Measurements from ENCODE around the gene NHEJ1. TPM values are rescaled to one million over a fixed set of nuclear protein-coding genes. Genes with fewer than 3 reads are reported as not detected.
A peak's percentile ranks its signal among the peaks of the same experiment; 100 is the strongest.

The NHEJ1 gene
- total RNA-seq, 2 experiments from 2014 or later: 18.1 to 20.3 TPM

DNA sequence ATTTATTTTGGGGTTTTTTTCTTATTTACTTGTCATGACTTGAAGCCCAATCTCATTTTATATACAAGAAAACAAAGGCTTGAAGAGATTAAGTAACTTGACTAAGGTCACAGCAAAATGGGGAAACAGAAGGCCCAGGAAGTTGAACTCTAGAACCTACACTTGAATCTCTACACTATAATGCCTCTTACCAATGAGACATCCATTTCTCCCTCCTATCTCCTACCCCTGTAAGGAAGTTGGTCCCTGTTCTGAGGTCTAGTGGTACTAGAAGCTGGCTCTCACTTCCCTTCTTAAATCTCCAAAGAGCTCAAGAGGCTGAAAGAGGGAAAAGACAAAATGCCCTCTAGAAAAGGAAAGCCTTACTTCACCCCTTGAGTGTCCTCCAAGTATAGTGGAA is 74.4 kb downstream of the NHEJ1 start:
- H3K4me3 Mint-ChIP-seq: no peak overlapping the region
- ChIA-PET POLR2A (no interaction called here), CTCF (interaction anchor here (0.5 to 2.4 kb wide), 4 partner anchors 18 to 125 kb away, joined by 3 to 5 read pairs (median 4); no protein-coding TSS in a partner anchor)
- no peaks in the 10 kb centered on the region for H3K9me3 Mint-ChIP-seq
- peaks cover 12% of the 10 kb centered on the region for H3K4me1 Mint-ChIP-seq
- no peaks in the 10 kb centered on the region for H3K27me3 Mint-ChIP-seq
- H3K36me3 Mint-ChIP-seq (ENCODE audit: low read depth): no peaks in the 10 kb centered on the region
- no peak for DNase-seq
- no peak overlapping the region for H3K27ac Mint-ChIP-seq

DNA sequence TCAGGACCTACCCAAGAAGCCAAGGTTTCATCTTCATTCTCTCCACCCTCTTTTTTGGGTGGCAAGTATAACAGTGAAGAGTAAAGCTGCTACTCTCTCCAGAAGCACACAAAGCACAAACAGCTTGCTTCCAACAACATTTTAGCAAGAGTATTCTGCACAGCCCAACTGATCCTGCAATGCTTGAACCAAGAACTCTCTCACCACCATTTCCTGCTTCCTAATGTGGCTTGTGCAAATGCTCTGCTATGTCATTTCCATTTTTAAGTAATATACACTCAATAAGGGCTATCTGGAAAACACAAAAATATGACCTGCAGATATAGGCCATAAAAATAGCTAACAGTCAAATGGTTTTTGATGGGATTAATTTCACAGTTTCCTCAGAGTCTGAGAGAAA is 75.8 kb downstream of the NHEJ1 start:
- no peak for DNase-seq
- H3K27ac Mint-ChIP-seq: no peak overlapping the region
- ChIA-PET POLR2A (no interaction called here), CTCF (interaction anchor here (0.5 to 2.4 kb wide), 6 partner anchors 11 to 136 kb away, joined by 3 to 5 read pairs (median 3); no protein-coding TSS in a partner anchor)
- no peak overlapping the region for H3K4me3 Mint-ChIP-seq
- no peaks in the 10 kb centered on the region for H3K36me3 Mint-ChIP-seq (ENCODE audit: low read depth)
- peaks cover 12% of the 10 kb centered on the region for H3K4me1 Mint-ChIP-seq
- no peaks in the 10 kb centered on the region for H3K9me3 Mint-ChIP-seq
- H3K27me3 Mint-ChIP-seq: no peaks in the 10 kb centered on the region

DNA sequence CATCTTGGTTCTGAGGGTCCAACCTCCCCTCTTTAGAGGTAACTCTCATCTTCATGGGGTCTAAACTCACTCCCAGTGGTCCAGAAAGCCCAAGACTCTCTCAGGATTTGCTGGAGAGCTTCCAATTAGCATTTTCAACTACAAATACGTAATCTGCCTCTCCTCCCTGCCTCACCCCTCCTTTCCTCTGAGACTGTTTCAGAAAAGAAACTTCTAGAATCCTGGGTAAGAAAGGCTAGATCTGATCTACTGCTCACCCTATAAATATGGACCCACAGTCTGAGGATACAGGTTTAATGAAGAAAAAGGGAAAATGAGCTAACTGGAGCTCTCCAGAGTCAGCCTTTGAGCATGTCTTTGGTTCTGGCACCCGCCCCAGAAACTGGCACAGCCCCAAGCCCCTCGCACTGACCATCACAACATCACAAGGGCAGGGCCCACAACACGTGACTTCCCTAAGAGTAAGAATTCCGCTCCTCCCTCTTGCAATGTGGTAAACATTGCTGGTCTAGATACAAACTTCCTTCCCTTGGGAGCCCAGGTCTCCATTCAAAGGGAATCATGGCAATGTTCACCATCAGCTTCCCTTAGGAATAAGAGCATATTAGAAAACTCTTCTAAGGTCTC is 78.2 kb downstream of the NHEJ1 start:
- peaks cover 12% of the 10 kb centered on the region for H3K4me1 Mint-ChIP-seq
- H3K9me3 Mint-ChIP-seq: no peaks in the 10 kb centered on the region
- ChIA-PET POLR2A (interaction anchor here (0.6 kb wide), 1 partner anchor 400 kb away, joined by 3 read pairs; no protein-coding TSS in a partner anchor), CTCF (interaction anchor here (1.3 kb wide), 1 partner anchor 9 kb away, joined by 3 read pairs; no protein-coding TSS in a partner anchor)
- no peaks in the 10 kb centered on the region for H3K27me3 Mint-ChIP-seq
- no peaks in the 10 kb centered on the region for H3K36me3 Mint-ChIP-seq (ENCODE audit: low read depth)
- no peak overlapping the region for H3K4me3 Mint-ChIP-seq
- DNase-seq: no peak
- H3K27ac Mint-ChIP-seq: no peak overlapping the region

DNA sequence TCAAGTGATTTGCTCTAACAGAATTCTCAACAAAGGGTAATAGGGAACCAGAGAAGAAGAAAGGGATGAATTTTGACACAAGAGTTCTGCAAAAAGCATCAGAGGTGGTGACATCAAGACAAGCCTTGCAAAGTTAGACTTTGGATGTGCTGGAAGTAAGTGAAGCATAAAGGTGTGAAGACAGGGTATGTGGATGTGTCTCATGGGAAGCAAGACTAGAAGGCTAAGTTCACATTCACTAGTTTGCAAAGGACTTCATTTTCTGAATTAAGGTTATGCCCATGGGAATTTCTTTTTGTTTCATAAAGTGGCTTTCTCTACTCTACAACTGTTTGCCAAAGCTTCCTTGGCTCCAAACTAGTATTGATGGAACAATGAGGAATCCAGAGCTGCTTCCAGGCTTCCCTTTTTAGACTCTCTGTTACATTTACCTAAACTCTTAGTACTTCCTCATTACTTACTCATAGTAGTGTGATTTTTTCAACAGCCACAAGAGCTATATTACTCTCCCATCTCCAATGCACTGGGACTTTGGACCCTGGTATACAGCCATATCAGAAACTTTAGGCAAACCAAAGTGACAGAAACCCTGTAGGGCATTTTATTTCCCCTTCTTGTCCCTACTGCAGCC is 78.8 kb downstream of the NHEJ1 start:
- DNase-seq: no peak
- POLR2A ChIA-PET: interaction anchor here (0.6 kb wide), 1 partner anchor 400 kb away, joined by 3 read pairs; no protein-coding TSS in a partner anchor
- no peaks in the 10 kb centered on the region for H3K27me3 Mint-ChIP-seq
- H3K9me3 Mint-ChIP-seq: no peaks in the 10 kb centered on the region
- no peak overlapping the region for H3K27ac Mint-ChIP-seq
- H3K4me3 Mint-ChIP-seq: no peak overlapping the region
- CTCF ChIA-PET: interaction anchor here (1.3 kb wide), 1 partner anchor 9 kb away, joined by 3 read pairs; no protein-coding TSS in a partner anchor
- peaks cover 3% of the 10 kb centered on the region for H3K36me3 Mint-ChIP-seq (ENCODE audit: low read depth)
- peaks cover 12% of the 10 kb centered on the region for H3K4me1 Mint-ChIP-seq

DNA sequence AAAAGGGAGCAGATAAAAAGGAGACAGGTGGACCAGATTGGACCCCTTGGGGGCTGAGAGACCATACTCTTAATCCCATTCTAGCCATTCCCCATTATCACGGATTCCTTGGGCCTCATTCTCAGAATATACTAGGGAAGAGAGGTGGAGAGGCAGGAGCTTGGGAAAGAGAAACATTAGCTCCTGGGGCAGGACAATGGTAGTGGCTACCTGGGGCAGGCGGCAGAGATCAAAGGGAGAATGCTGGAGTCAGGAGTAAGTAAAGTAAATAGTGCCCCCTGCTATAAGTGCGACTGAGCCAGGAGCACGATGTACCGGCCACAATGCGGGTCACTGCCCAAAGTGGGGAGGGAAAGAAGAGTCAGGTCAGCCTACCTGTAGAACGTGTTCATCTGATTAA is 79.5 kb downstream of the NHEJ1 start:
- Mint-ChIP-seq H3K4me3 (no peak overlapping the region), H3K9me3 (no peaks in the 10 kb centered on the region), H3K36me3 (ENCODE audit: low read depth) (peaks cover 6% of the 10 kb centered on the region), H3K4me1 (peaks cover 12% of the 10 kb centered on the region), H3K27ac (no peak overlapping the region), H3K27me3 (no peaks in the 10 kb centered on the region)
- DNase-seq: no peak
- CTCF ChIA-PET: interaction anchor here (0.8 to 3.1 kb wide), 2 partner anchors 22 to 214 kb away, joined by 4 to 9 read pairs; no protein-coding TSS in a partner anchor
- POLR2A ChIA-PET: no interaction called here

DNA sequence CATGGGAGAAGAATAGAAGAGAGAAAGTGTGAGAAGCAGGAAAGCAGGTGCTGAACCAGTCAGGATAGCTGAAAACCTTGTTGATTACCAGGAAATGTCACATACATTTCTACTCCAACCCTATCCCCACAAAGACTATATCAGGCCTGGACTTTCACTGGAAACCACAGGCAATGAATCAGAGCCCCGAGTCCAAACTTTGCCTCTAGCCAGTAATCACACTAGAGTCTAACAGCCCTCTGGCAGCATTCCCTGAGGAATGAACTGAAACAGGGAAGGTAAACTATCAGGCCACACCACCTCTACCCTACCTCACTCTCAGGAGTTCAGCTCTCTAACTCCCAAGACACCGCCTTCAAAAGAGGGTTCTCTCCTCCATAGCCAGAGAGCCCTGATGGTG is 81.2 kb downstream of the NHEJ1 start:
- DNase-seq: no peak
- H3K4me1 Mint-ChIP-seq: no peaks in the 10 kb centered on the region
- no peaks in the 10 kb centered on the region for H3K27me3 Mint-ChIP-seq
- H3K4me3 Mint-ChIP-seq: no peak overlapping the region
- ChIA-PET CTCF (interaction anchor here (0.6 to 3.1 kb wide), 4 partner anchors 11 to 21 kb away, joined by 3 to 9 read pairs (median 3); no protein-coding TSS in a partner anchor), POLR2A (no interaction called here)
- H3K36me3 Mint-ChIP-seq (ENCODE audit: low read depth): peaks cover 10% of the 10 kb centered on the region
- no peak overlapping the region for H3K27ac Mint-ChIP-seq
- H3K9me3 Mint-ChIP-seq: no peaks in the 10 kb centered on the region

DNA sequence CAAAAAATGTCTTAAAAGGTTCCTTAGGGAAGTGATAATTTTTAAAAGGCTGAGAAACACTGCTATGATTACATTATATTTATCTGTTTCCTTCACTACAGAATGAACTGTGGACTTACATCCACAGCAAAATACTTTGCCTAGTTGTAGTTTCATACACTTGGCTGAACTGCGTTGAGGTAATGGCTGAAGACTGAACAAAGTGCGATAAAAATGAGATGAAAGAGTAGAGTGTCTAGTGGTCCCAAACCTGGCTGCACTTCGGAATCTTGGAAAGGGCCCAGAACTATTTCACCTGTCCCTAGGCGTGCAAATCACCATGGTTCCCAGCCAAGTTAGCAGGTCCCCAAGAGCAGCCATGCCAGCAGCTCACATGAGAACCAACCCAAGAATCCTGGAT is 81.7 kb downstream of the NHEJ1 start:
- POLR2A ChIA-PET: no interaction called here
- Mint-ChIP-seq H3K27ac (no peak overlapping the region), H3K36me3 (ENCODE audit: low read depth) (peaks cover 10% of the 10 kb centered on the region), H3K4me3 (no peak overlapping the region), H3K4me1 (no peaks in the 10 kb centered on the region), H3K9me3 (no peaks in the 10 kb centered on the region), H3K27me3 (no peaks in the 10 kb centered on the region)
- CTCF ChIA-PET: interaction anchor here (0.6 to 3.1 kb wide), 5 partner anchors 11 to 77 kb away, joined by 3 to 9 read pairs (median 3); no protein-coding TSS in a partner anchor
- no peak for DNase-seq

DNA sequence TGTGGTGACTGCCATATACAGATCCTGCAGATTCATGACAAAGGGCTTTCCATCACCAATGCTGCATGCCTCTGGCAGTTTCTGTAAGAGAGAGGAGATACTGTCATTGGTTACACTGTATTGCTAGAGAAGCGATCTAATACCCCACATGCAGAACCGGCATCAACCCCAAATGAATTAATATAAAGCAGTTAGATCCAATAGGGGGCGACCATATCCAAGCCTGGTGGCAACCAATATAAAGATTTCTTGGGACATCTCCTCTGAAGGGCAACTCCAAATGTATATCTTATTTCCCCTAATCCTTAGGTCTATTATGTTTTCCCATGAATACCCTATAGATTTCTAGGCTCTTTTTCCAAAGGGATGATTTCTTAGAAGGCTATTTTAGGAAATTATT is 82.5 kb downstream of the NHEJ1 start:
- ChIA-PET CTCF (interaction anchor here (1.0 to 3.1 kb wide), 2 partner anchors 19 to 78 kb away, joined by 3 to 9 read pairs; no protein-coding TSS in a partner anchor), POLR2A (no interaction called here)
- no peaks in the 10 kb centered on the region for H3K27me3 Mint-ChIP-seq
- H3K4me3 Mint-ChIP-seq: no peak overlapping the region
- no peak overlapping the region for H3K27ac Mint-ChIP-seq
- no peaks in the 10 kb centered on the region for H3K4me1 Mint-ChIP-seq
- DNase-seq: no peak
- peaks cover 12% of the 10 kb centered on the region for H3K36me3 Mint-ChIP-seq (ENCODE audit: low read depth)
- H3K9me3 Mint-ChIP-seq: no peaks in the 10 kb centered on the region

DNA sequence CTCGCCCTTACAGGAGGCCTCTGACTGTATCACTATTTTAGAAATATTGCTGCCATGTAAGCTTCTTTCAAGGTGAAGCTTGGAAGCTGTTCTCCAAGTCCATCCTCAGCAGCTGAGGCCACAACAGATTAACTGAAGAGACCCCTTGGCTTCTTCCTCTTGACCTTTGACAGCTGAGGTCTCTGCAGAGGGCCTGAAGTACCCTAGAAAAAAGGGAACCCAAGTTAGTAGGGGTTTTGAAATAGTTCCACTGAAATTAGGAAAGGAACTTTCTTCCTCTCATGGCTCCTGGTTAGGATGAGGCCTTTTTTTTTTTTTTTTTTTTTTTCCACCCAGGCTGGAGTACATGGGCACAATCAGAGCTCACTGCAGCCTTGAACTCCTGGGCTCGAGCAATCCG is 84.4 kb downstream of the NHEJ1 start:
- Mint-ChIP-seq H3K4me1 (no peaks in the 10 kb centered on the region), H3K4me3 (no peak overlapping the region)

DNA sequence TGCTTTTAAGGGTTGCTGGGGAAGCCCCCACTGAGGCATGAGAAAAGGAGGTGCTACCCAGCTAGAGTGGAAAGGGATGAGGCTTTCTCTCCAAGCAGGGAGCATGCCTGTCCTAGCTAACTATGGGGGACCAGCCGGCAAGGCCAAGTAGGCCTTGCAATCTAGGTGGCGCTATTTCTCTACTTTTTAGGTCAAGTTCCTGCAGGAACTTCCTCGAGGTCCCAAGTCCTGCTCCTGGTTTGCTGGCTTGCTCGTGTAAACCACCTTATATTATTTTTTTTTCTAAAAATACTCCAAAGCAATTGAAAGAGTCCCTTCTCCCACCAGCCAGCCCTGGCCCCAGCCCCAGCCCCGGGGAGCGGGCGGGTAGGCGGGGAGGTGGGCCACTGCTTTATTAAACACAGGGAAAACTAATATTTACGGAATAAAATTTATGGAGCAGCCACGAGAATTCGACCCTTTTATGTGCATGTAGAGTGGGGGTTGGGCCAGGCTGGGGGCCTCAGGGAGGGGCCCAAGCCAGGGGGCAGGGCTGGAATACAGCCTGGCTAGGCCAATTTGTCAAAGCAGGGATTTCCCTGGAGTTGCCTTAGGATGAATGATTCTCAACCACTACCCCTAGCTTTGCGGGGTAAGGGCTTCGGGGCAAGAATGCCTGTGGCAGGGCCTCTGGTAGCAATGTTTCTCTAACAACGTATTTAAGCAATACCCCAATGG is 87.0 kb downstream of the NHEJ1 start:
- Mint-ChIP-seq H3K4me3 (no peak overlapping the region), H3K27me3 (no peaks in the 10 kb centered on the region), H3K9me3 (no peaks in the 10 kb centered on the region), H3K27ac (no peak overlapping the region), H3K36me3 (ENCODE audit: low read depth) (peaks cover 12% of the 10 kb centered on the region), H3K4me1 (no peaks in the 10 kb centered on the region)
- POLR2A ChIA-PET: no interaction called here
- DNase-seq: peak; percentile 18
- CTCF ChIA-PET: interaction anchor here (0.5 to 1.9 kb wide), 7 partner anchors 11 to 438 kb away, joined by 3 to 12 read pairs (median 3); no protein-coding TSS in a partner anchor

More for the DNA sequence above, 84.4 kb downstream of the NHEJ1 start:
- Mint-ChIP-seq H3K27me3 (no peaks in the 10 kb centered on the region), H3K27ac (no peak overlapping the region), H3K9me3 (no peaks in the 10 kb centered on the region), H3K36me3 (ENCODE audit: low read depth) (peaks cover 12% of the 10 kb centered on the region)
- CTCF ChIA-PET: no interaction called here
- no peak for DNase-seq
- POLR2A ChIA-PET: no interaction called here

DNA sequence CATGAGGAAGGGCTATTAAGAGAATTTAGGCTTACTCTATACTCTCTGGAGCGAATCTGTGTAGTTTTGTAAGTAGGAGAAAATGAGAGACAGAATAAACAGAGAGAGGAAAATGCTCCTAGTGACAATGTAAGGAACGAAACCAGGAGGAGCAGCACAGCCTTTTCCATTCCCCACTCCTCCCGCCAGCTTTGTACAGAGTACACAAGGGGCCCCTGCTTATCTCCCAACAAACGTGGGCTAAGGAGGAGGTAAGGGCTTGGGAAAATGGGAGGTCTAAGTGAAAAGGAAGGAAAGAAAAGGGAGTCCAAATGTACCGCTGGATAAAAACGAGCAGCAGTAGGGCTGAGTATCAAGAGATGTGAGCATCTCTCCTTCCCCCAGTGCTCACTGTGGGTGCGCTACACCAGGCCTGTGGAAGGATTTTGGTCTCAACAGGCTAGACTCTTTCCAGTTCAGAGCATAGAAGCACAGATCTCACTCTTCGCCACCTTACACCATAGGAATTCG is 87.8 kb downstream of the NHEJ1 start:
- Mint-ChIP-seq H3K4me3 (no peak overlapping the region), H3K9me3 (no peaks in the 10 kb centered on the region), H3K36me3 (ENCODE audit: low read depth) (peaks cover 12% of the 10 kb centered on the region), H3K27me3 (no peaks in the 10 kb centered on the region), H3K4me1 (no peaks in the 10 kb centered on the region), H3K27ac (no peak overlapping the region)
- ChIA-PET POLR2A (no interaction called here), CTCF (interaction anchor here (1.0 to 1.9 kb wide), 8 partner anchors 12 to 82 kb away, joined by 3 to 12 read pairs (median 4); no protein-coding TSS in a partner anchor)
- no peak for DNase-seq

DNA sequence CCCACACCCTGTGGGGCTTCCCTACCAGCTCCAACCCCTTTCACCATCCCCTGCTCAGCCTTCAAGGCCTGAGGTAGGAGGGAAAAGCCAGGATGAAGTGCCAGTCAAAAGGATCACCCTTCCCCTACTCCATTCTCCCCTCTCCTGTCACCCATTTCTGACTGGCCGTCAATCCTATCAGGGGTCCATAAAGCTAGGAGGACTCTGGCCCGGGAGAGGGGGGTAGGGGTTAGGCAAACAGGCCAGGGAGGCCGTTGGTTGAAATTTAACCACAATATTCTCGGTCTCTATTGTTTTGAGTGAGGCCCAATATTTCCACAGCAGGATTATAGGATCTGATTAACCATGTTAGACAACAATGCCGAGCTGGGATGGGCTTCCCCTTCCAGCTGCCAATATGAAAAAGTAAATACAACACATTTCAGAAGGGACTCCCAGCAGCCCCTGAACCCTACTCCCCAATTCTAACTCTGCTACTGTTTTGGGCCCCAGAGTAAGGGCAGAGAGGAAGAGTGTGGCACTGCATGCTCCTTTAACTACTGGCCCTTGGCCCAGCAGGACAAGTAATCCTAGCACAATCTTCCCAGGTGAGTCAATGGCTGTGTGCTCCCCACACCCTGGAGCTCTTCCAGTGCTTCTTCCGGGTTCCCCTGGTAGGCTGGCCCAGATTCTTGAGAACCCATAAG is 89.3 kb downstream of the NHEJ1 start:
- no peaks in the 10 kb centered on the region for H3K4me1 Mint-ChIP-seq
- no peaks in the 10 kb centered on the region for H3K27me3 Mint-ChIP-seq
- no peak for DNase-seq
- no peak overlapping the region for H3K4me3 Mint-ChIP-seq
- CTCF ChIA-PET: interaction anchor here (1.0 to 1.8 kb wide), 4 partner anchors 14 to 42 kb away, joined by 3 to 5 read pairs (median 4); no protein-coding TSS in a partner anchor
- peaks cover 8% of the 10 kb centered on the region for H3K36me3 Mint-ChIP-seq (ENCODE audit: low read depth)
- H3K9me3 Mint-ChIP-seq: no peaks in the 10 kb centered on the region
- POLR2A ChIA-PET: no interaction called here
- H3K27ac Mint-ChIP-seq: no peak overlapping the region

Data from activated CD4-positive, alpha-beta T cell treated with anti-CD3 and anti-CD28 coated beads, Interleukin-2, amount 10 ng/mL, durations not matched to agents 7 days and 5 days (primary cell).